GM03348 (cell line): ENCODE data around the gene PKDCC.
"Not testable (repeated sequence)": the region's sequence is repeated elsewhere in the genome, so short reads cannot be mapped to it uniquely, and the experiment has no call there.

Experiments used
- DNase-seq: peaks from one replicate; pipeline ENCODE4 v3.0.0; 2012; ENCODE audit warnings: low spot score

Gene PKDCC

DNA sequence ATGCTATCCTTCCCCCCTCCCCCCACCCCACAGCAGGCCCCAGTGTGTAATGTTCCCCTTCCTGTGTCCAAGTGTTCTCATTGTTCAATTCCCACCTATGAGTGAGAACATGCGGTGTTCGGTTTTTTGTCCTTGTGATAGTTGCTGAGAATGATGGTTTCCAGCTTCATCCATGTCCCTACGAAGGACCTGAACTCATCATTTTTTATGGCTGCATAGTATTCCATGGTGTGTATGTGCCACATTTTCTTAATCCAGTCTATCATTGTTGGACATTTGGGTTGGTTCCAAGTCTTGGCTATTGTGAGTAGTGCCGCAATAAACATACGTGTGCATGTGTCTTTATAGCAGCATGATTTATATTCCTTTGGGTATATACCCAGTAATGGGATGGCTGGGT is 17.9 kb downstream of the PKDCC start:
- not testable (repeated sequence) for DNase-seq

- not testable (repeated sequence) for DNase-seq
These were observed 19.2 kb downstream of the PKDCC start for GRCh38 chr2:42067001-42067400.

DNA sequence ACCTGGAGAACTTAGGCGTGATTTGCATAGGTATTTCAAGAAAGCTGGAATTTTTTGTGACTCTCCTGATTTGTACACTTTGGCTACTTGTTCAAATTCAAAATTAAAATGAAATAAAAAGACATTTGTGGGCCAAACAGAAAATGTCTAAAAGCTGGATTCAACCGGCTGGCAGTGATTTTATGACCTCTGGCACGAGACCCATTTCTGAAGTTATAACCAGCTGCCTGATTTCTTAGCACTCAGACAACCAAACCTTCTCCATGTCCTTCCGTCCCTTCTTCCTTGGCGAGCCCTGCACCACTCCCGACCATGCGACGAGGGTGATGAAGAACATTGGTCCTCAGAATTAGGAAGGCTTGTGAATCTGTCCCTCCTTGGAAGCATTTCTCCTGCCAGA is 19.7 kb downstream of the PKDCC start:
- DNase-seq: no peak

DNA sequence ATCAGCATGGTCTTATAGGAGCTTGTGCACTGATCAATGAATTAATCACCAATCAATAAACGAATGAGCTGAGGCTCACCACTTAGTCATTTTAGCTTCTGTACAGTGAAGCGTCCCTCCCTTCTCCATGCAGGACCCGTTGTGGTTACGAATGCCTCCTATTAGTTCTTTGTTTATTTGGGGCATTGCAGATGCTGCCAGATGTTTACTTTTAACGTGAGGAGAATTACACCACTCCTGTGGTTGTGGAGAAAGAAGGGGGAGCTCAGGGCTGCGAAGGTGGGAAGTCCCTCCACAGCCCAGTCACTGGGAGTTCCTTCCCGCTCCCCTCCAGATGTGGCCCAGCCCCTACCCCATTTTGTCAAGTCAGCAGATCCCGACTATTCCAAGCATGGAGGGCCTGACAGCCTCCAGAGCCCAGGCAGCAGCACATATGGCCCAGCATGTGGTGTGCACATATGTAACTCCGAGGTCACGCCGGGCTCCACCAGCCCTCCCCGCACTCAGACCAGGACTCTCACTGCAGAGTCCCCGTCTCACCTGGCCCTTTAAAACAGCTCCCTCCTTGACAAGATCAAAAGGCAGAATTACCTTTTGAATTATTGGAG is 20.9 kb downstream of the PKDCC start:
- DNase-seq: no peak

DNA sequence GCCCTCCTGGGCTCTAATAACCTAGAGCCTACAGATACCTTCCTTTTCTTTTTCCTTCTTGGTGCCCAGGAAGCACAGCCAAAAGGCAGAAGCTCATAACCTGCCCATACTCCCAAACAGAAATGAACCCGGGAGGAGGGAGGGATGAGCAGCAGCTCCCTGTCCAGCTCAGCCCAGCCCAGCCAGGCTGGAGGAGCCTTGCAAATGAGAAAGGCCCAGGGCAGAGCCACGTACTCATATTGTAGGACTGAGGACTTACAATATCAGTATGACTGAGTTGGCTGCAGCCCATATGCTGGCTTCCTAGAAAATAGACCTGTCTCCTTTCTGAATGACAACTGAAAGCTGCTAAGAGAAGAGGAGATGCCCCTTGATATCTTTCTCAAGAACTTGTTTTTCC is 21.7 kb downstream of the PKDCC start:
- no peak for DNase-seq

GRCh38 chr2:42071791-42072190 is 24.0 kb downstream of the PKDCC start:
- no peak for DNase-seq

GRCh38 chr2:42072349-42073118 is 24.7 kb downstream of the PKDCC start:
- DNase-seq: no peak

GRCh38 chr2:42073739-42074503 is 26.1 kb downstream of the PKDCC start:
- no peak for DNase-seq

DNA sequence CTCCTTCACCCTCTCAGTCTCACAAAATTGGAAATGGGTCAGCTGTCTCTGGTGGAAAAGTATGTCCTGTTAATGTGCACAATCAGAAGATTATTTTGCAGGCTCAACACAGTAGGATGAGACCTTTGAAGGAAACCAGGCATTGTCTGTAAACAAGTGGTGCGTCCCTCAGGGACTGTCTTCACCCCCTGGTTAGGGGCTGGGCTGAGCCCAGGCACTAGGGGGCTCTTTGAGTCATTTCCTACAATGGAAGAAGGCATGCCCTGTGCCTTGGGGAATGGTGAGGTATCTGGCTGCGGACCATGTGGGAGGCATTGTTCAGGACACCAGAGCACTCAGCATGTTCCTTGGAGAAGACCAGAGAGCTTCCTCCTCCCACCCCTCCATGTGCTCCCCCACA is 26.8 kb downstream of the PKDCC start:
- DNase-seq: no peak

DNA sequence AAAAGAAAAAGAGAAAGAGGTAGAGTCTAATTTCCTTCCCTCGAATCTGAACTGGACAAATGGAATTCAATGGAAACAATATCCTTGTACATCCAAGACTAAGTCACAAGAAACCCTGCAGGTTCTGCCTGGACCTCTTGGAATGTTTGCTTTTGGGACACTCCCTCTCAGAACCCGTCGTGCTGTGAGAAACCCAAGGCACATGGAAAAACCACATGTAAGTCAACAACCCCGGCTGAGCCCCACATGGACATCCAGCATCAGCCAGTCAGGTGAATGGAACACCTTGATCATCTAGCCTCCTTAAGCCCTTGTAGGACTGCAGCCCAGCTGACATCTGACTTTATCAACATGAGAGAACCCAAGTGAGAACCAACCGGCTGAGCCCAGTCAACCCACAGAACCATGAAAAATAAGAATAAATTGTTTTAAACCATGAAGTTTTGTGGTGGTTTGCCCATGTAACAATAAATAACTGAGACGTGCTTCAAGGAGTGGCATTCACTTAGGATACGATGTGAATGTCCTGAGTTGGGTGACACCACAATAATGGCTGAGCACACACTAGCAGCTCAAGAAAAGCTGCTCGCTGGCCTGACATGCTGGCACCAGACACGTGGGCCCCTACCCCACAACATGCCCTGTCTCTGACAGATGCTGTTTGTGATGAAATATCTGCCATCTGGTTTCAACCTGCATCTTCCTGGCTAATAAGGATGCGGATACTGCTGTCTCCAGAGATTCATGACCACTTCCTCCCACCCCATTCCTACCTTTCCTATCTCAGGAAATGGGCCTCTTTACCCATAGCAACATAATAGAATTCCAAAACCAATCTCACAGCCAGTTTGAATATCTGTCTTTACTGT is 28.8 kb downstream of the PKDCC start:
- no peak for DNase-seq

- no peak for DNase-seq
These were observed 29.5 kb downstream of the PKDCC start for GRCh38 chr2:42077343-42077742.

GRCh38 chr2:42079737-42080287 is 32.0 kb downstream of the PKDCC start:
- no peak for DNase-seq

- not testable (repeated sequence) for DNase-seq
These were observed 33.3 kb downstream of the PKDCC start for GRCh38 chr2:42081151-42081550.

- no peak for DNase-seq
These were observed 34.2 kb downstream of the PKDCC start for GRCh38 chr2:42082016-42082415.

- no peak for DNase-seq
These were observed 36.4 kb downstream of the PKDCC start for GRCh38 chr2:42084231-42084671.

- DNase-seq: not testable (repeated sequence)
These were observed 37.2 kb downstream of the PKDCC start for GRCh38 chr2:42085070-42085469.

DNA sequence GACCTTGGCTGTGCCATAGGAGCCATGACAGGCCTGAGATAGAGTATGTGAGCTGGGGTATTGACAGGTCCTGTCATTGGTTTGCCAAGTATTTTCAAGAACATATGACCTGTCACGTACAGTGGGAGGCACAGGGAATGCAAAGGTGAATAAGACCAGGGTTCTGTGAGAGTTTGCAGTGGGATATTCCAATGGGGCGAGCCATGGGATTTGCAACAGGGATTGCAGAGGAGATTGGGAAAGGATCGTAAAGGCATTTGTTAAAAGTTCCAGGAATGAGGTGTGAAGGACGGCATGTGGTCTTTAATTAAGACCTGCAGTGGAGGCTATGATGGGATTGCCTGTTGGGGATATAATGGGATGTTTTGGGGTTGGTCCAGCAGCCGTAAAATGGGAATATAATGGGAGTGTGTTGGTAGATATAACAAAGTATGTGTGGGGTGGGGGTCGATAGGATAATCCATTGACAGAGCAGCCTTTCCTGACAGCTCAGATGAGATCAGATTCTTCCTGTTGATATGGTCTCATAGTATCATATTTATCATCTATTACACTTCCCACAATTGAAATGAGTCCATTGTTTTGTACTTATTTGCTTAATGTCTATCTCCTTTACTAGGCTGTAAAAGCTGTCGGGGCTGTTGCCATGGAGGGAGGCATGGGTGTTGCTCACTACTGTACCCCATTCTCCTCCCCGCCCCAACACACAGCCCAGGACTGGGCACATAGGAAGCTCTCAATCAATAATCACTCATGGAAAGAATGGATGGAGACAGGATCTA is 38.1 kb downstream of the PKDCC start:
- no peak for DNase-seq

DNA sequence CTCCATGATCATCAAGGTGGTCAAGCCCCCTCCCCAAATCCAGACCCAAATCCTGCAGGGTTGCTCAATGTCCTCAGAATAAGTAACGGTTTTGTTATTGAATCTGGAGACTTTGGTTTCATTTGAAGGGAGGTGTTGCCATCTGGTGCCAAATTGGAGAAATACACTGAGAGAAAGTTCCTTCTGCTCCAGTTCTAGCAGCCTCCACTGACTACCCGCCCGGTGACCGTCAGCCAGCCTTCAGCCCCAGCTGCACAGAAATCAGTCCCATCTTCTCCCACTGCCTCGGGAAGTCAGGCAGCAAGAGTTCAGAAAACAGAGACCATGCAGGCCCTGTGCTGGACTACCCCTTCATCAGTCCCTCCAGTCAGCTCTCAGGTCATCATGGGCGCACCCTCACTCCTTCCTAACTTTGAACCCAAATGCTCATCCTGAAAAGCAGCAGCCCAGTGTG is 38.7 kb downstream of the PKDCC start:
- DNase-seq: peak; percentile 83

- no peak for DNase-seq
These were observed 39.5 kb downstream of the PKDCC start for GRCh38 chr2:42087137-42087856.

GRCh38 chr2:42087857-42088195 is 40.0 kb downstream of the PKDCC start:
- DNase-seq: no peak
